HG02763 (cell line): ENCODE results near the gene WSCD1.

Source experiments
- ATAC-seq: cut with Tn5 transposase; IDR thresholded peaks from one replicate; pipeline ENCODE4 v1.9.1; 2021; ENCODE audit warnings: mild to moderate bottlenecking, moderate library complexity; ENCODE audit not compliant: unreplicated experiment

Gene WSCD1

DNA sequence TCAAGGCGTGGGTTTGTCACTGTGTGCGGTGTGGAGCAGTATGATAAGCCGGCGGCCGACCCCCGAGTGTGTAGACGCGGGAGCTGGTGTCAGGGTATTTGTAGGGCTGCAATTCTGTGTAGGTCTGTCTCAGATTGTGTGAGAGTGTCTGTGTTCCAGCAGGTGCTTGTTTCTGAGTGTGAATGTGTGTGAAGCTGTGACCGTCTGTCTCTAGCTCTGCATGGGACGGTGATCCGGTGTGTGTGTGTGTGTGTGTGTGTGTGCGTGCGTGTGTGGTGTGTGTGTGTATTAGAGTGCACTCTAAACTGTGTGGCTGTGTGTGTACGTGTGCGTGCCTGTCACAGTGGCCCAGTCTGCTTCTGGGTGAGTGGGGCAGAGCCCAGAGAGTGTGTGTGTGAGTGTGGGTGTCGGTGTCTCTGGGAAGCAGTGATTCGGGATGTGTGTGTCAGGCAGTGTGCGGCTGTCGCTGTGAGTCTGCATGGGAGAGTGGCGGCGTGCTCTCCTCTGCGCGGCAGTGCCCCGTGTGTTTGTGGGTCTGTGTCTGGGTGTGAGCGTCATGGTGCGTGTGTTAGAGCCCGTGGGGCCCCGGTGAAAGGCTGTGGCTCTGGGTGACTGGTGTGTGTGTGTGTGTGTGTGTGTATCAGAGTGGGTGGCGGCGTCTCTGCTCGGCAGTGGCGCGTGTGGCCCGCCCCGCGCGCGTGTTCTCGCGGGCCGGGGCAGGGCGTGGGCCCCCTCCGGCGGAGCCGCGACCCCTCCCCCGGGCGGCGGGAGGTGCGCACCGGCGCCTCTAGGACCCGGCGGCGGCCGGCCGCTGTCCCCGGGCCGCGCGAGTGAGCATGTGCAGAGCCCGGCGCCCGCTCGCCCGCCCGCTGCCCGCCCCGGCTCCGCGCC is at the start of gene WSCD1:
WSCD1 (plus strand) TSS at position 841 of the 891 bp plus-strand sequence. CDS start 10,280 bp downstream, outside the sequence.
- no peak for ATAC-seq

DNA sequence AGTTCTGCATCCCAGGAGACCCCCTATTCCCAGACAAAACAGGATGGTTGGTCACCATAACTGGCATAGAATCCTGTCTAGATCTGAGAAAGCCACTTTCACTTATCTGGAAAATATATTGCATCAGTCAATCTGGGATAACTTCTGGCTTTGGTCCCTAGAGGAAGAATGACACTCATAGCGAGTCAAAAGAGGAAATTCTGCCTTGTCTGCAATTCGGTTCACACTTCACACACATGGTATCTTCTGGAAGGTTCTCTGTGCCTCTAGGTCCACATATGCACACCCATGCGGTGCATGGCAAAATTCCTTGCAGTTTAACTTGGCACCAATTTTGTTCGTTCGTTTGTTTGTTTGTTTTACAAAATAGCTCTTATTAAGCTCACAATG is 49.2 kb upstream of the WSCD1 start:
- ATAC-seq = no peak

DNA sequence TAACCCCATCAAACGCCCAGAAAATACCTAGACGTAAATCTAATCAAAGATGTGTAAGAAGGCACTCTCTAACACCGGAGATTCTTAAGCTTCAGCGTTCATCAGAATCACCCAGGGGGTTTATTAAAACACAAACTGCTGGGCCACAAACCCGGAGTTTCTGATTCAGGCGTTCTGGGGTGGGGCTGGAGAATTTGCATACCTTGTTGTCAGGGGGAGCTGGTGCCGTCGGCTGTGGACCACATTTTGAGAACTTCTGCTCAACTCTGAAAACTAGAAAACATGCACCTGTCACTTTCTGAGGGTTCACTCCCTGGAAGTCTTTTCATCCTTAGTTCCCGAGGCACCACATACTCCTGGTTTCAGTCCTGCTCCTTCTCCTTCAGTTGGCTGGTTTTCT is 48.6 kb upstream of the WSCD1 start:
- no peak for ATAC-seq

DNA sequence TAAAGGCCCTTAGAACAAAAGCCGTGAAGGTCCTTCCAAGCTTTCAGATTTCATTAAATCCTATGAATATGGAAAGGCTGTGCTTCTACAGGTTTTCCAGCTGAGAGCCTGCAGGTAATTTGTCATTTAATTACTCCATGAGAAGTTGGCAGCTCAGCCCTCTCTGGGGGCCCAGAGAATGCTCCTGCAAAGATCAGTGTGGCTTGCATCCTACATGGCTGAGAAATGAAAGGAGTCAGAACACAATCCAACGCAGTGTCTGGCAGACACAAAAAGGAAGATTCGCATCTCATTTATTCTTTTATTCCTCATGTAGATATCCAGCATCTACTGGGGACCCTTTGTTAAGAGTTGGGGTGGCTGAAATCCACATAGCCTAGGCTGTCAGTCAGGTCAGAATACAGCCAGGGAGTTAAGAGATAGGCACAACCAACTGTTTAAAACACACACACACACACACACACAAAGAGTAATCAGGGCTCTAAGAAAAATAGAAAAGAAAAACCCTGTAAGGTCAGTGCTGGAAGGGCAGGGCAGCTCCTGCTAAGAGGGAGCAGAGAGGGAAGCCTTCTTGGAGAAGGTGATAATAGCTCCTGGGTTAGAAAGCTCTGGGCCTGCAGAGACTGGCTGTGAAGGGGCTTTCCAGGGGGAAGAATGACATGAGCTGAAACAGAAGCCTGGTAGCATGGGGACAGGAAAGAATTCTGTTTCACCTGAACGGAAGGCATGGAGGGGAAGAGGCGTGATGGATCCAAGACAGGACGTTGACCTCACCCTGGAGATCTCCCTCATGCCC is 46.9 kb upstream of the WSCD1 start:
- no peak for ATAC-seq

DNA sequence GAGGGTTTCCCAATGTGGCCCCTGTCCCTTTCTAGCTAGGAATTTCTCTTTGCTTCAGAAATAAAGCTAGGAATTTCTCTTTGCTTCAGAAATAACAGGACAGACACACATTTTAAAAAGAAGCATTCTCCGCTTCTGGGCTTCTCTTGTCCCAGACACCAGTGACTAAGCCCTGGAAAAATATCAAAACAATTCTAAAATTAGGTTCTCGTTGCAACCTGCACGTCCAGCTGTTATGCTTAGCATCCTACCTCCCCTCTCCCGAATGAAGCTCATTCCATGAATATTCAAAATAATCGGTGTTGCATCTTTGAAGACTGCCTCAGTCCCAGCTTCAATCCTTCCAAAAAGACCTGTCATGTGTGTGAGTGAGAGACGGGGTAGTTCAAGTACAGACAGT is 45.6 kb upstream of the WSCD1 start:
- no peak for ATAC-seq

DNA sequence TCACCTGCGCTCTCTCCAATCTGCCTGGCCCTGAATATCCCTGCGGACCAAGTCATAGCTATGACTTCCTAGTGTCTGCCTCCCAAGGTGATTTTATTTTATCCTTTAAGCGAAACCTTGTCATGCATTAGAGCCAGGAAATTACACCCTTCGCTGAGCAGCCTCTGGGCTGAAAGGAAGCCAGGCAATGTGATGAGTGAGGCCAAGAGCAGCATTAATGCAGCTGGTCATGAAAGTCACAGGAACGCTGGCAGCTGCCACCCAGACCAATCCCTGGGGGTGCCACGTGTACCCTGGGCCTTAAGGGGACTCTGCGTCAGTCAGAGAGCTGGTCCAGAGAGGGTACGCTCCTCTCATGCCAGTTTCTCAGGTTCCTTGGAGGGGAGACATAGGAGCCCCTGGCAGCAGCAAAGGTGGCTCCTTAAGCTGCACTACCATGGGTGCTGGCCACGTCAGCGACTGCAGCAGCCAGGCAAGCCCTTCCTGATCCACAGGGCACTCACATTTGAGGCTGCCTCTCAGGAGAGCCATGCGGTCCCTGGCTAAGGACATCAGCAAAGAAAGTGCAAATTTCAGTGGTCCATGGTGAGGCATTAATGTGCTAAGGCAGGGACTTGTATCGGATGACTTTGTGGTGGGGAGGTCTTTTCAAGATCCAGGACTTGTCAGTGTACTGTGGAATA is 42.7 kb upstream of the WSCD1 start:
- no peak for ATAC-seq

DNA sequence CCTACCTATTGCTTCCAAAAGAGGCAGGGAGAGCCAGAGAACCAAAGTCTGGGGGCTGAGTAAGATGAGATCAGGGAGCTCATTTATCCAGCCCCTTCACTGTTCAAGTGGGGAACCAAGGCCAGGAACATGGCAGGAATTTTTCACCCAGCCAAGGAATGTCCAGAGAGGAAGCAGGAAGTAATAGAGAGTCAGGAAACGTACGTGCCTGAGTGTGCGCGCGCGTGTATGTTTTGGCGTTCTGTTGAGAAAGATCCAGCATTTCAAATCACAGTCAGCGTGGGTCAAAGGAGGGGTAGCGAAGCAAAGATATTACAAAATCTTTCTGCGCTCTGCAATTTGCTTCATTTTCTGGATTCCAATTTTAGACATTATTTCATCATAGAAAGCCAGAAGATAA is 41.9 kb upstream of the WSCD1 start:
- ATAC-seq = no peak

DNA sequence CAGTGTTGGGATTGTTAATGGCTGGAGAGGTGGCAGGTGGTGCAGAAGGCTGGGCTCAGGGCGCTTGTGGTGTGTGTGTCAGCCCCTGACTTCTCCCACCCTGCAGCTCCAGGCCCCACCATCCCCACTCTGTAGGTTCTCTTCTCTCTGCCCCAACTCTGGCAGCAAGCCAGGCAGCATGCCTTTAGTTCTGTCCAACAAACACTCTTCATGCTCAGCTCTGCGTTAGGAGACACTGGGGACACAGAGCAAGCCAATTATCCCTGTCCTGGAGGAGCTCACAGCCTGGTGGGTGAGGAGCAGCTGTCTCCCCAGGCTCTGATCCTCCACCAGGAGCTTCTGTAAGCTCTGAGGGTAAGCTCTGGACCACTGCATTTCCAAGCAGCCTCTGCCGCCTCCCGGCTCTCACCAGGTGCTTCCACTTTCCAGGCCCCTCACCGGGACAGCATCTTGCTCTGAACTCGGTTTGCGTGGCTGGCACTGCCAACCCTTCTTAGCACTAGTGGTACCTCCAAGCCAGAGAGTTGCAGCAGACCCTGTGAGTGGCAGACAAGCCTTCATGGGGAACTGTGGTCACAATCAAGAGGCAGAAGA is 34.3 kb upstream of the WSCD1 start:
- no peak for ATAC-seq

DNA sequence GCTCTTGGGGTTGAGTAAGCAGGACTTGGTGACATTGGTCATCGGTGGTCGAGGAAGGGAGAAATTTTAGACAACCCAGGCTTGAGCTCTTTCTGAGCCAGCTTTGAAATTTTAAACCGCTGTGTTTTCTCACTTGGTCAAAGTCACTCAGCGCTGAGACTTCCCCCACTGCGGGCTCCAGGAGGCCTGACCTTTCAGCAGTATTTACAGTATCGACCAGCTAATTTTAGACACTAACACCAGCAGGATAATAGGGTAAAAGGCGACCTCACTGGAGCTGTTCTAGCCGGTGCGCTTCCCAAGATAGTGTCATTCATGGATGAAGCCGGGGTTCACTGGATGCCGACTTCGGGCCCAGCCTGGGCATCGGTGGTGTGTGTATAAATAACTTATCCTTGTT is 29.7 kb upstream of the WSCD1 start:
- ATAC-seq = no peak

DNA sequence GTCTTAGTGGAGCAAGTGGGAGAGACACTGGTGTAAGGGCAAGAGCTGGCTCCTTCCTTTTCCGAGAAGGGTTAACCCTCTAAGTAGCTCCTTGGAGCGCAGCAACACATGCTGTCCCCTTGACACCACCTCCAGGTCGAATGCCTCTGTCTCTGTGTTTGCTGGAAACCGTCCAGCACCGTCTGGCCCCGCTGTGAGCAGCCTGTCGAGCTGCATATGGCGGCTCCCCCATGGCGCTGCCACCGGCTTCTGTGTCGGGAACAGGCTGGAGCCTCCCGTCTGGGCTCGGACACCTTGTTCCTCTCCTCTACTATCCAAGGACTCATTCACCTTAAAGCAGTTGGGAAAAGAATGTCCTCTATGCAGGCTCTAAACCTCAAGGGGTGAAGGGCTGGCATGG is 28.9 kb upstream of the WSCD1 start:
- ATAC-seq = no peak

DNA sequence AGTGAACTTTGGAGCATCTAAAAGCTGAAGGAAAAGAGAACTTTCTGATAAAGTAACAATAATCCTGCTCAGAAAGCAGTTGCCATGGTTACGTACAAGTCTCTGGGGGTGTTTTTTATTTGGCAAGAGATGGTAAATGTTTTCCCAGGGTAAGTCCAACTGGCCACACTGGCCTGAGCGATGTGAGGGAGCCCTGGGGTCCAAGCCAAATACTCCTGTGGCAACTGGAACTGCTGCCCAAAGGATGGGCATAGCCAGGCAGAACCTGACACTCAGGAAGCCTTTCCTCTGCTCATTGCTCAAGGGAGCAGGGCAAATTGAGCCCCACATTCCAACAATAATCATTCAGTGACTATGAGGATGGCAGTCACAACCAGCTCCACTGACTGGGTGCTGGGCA is 26.8 kb upstream of the WSCD1 start:
- ATAC-seq = no peak

DNA sequence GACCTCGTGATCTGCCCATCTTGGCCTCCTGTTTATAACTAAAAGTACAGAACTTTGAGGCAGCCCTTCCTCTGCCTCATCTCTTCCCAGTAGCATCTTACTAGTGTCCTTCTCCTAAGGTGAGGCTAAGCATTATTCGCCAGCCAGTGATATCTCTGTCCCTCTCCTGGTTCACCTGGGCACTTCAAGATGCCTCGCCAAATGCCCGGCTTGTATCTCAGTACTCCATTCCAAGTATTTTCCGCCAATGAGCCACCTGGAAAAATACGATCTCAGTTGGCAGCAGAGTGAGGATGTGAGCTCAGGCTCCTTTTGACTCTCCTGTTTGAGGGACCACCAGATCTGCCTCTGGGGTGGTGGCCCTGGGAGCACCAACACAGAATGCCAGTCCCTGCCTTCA is 25.9 kb upstream of the WSCD1 start:
- no peak for ATAC-seq

DNA sequence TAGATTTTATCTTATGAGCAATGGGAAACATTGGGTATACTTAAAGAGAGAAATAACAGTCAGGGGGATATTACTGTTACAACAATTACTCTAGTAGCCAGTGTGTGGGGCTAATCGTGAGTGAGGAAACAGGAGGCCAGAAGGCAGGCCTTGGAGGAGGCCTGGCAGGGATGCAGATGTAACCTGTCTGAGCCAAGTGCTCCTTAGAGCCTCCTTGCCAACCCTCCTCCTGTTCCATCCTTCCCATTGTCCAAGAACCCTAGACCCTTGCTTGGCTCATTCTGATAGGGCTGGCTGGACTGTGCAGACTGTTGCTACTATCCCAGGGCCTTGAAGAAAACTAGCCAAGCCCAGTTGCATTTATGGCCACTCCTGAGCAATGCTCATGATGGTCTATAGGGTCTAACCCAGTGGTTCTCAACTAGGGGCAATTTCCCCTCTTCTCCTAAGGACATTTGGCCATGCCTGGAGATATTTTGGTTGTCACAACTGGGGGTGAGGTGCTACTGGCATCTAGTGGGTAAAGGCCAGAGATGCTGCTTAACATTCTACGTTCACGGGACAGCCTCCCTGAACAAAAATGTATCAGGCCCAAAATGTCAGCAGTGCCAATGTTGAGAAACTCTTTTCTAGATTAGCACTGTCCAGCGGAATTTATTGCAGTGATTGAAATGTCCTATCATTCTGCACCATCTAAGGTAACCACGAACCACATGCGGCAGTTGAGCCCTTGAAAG is 24.4 kb upstream of the WSCD1 start:
- ATAC-seq = no peak

DNA sequence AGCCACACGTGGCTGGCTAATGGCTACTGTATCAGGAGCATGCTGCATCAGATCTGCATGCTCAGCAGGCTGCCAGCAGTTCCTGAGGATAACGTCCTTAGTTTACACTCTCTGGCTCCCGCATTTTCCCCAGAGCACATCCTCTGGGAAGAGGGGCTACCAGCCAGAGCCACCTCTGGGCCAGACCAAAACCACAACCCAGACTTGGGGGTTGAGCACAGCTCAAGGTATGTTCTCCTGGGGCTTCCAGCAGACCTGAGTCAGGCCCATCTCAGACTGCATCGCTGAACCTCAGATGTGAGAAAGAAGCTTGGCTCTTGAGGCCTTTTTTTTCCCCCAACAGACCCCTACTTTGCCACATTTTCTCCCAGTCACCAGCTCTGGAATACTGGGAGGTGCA is 23.7 kb upstream of the WSCD1 start:
- no peak for ATAC-seq

DNA sequence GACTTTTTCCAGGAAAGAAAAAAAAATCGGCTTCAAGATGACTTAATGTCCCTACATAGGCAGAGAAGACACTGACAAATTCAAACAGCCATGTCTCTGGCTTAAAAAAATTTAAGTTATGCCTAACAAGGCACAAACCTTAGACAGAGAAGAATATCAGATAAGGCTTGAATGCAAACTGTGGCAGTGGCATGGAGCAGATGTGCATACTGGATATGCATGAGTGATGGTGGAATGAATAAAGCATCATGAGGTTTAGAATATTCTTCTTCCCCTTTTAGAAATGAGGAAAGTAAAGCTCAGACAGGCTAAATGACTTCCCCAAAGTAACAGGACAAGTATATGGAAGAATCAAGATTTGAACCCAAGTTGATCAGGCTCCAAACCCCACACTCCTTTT is 23.2 kb upstream of the WSCD1 start:
- ATAC-seq = no peak

DNA sequence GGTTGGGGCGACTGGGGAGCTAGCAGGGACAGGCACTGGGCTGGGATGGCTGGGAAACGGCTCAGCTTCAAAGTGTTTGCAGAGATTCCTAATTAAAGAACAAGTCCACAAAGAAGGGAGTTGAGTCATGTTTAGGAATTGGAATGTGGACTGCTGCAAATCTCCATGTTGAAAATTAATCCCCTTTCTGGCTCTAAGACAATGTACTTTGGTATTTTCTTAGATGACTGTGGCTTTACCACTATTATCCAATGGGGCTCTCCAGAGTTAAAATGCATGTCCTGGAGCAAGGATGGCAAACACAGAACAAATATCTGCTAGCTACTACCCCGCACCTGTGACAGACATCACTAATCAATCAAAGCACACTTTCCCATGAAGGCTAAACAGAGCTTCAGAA is 22.2 kb upstream of the WSCD1 start:
- ATAC-seq = no peak

DNA sequence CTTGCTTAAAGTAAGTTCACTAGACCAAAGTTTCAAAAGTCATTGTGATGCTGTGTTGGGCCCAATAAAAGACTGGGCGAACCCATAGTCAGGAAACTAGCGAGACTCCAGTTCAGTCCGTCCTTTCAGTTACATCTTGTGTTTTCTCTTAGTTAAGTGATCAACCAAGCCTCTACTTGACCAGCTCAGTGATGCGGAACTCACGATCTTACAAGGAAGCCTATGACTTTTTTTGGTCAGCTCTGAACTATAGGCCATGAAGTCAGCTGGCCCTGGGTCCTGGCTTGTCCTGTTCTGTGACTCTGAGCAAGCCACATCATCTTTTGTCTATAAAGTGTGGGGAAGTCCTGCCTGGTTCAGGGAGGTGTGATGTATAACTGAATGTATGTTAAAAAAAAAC is 21.7 kb upstream of the WSCD1 start:
- ATAC-seq = no peak

DNA sequence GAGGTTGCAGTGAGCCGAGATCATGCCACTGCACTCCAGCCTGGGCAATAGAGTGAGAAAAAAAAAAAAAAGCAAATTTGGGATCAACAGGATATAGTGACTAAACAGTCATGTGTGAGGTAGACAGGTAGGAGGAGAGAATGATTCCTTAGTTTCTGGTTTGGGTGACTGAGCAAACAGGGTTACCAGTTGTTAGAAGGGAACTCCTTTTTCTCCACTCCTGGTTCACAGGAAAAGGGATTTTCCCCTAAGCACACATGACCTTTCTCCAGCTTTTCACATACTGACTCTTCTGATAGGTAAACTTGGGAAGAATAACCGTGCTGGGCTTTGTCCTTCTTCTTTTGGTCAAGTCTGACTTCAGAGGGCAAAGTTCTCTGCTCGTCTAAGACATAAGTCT is 17.3 kb upstream of the WSCD1 start:
- ATAC-seq = no peak

DNA sequence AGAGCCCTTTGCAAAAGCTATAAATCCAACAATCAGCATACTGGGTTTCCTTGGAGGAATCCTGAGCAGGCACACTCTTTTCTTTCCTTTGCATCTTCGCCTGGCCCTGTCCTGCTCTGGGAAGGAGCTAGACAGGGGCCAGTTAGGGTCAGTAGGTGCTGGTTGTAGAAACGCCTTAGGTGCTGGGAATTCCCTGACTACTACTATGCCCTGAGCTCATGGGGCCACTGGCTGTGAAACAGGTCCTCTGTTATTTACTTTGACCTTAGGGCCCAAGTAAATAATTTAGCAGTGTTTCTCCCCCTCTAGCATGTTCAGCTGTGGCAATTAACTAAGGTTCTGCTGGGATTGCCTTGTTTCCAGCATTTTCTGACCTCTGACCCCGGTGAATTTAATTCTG is 15.8 kb upstream of the WSCD1 start:
- ATAC-seq = no peak

DNA sequence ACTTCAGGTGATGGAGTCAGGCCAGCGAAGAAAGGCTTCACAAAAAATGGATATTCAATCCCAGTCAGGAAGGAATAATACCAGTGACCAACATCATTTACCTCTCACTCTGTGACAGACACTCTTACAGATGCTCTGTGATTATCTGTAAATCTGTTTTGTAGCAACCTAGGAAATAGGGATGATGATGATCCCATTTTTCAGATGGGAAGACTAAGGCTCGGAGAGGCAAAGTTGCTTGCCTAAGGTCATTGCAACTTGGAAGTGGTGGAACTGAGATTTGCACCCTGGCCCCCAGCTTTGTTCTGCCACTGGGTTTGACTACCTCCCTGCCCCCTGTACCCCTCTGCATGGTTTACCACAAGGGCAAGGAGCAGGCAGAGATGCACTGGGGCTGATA is 14.1 kb upstream of the WSCD1 start:
- ATAC-seq = no peak

DNA sequence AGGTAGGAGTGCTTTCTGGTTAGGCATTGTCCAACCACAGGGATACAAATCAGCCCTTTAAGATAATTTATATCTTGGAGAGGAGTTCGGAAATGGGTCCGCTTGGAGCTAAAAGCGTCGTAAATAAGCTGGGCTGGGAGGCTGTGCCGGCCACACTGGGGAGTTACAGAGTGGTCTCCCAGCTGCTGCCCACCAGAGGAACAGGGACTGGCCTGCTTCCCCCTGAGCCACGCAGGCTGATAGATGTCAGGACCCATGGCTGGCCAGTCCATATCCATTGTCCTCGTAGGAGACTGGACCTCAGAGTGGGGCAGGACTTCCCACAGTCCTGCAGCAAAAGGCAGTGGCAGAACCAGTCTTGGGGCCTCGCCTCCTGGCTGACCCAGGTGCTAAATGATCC is 12.6 kb upstream of the WSCD1 start:
- no peak for ATAC-seq
